HEK293 (cell line): ENCODE measurements around the gene CANX.

ENCODE experiments used
- CTCF ChIA-PET: fragments of 350-600 bp; formaldehyde crosslinking; extraction: SDS; loops from one replicate; lab custom pipeline; 2021; ENCODE audit warnings: antibody characterized with exemption; lab: Yijun Ruan, JAX
- POLR2A ChIA-PET: fragments of 300-600 bp; formaldehyde crosslinking; extraction: SDS; loops from one replicate; lab custom pipeline; 2020; ENCODE audit warnings: antibody characterized with exemption, inconsistent platforms; lab: Yijun Ruan, JAX
- H3K27ac ChIP-seq: fragments of 200-500 bp; sonication (Bioruptor generic); 2 replicates; pipeline ENCODE4 v1.5.1; 2014; ENCODE audit warnings: low read depth, low read length, control low read depth, inconsistent platforms; ENCODE audit errors: extremely low read depth
- H3K36me3 ChIP-seq, 2 experiments: fragments of 200-500 bp in 1 of 2; sonication (Bioruptor generic) in 1 of 2; 1 replicate in 1 of 2; 2 replicates in 1 of 2; pipeline ENCODE4 v1.5.1; 2014 to 2017; ENCODE audit warnings: inconsistent platforms in 2 of 2, low read length in 2 of 2; ENCODE audit not compliant: control insufficient read depth in 2 of 2, insufficient read depth in 1 of 2
- H3K4me1 ChIP-seq: fragments of 200-500 bp; sonication (Bioruptor generic); 2 replicates; pipeline ENCODE4 v1.5.1; 2014; ENCODE audit warnings: mild to moderate bottlenecking, low read length, inconsistent platforms; ENCODE audit not compliant: control insufficient read depth, insufficient read depth
- H3K4me3 ChIP-seq: 2 replicates; pipeline ENCODE4 v1.5.1; 2011; ENCODE audit warnings: low read depth, mild to moderate bottlenecking, control low read depth, low read length, moderate library complexity
- H3K9me3 ChIP-seq: fragments of 200-500 bp; sonication (Bioruptor generic); 2 replicates; pipeline ENCODE4 v1.5.1; 2014; ENCODE audit warnings: low read depth, low read length, inconsistent platforms; ENCODE audit not compliant: control insufficient read depth, insufficient read depth
- BCL11B ChIP-seq: fragments of 450-650 bp; formaldehyde crosslinking; IDR thresholded peaks from 2 replicates; pipeline ENCODE4 v1.5.1; 2016; ENCODE audit warnings: low read depth, missing biosample characterization, missing genetic modification characterization
- KLF7 ChIP-seq: fragments of 450-650 bp; formaldehyde crosslinking; IDR thresholded peaks from 2 replicates; pipeline ENCODE4 v1.5.1; 2016; ENCODE audit warnings: missing biosample characterization, missing genetic modification characterization, borderline replicate concordance
- REPIN1 ChIP-seq: fragments of 450-650 bp; formaldehyde crosslinking; IDR thresholded peaks from 2 replicates; pipeline ENCODE4 v1.5.1; 2017; ENCODE audit warnings: missing biosample characterization, missing genetic modification characterization, low read depth
- SP7 ChIP-seq: fragments of 450-650 bp; formaldehyde crosslinking; IDR thresholded peaks from 2 replicates; pipeline ENCODE4 v1.5.1; 2016; ENCODE audit warnings: missing biosample characterization, missing genetic modification characterization
- ZBTB1 ChIP-seq: fragments of 450-650 bp; formaldehyde crosslinking; IDR thresholded peaks from 2 replicates; pipeline ENCODE4 v1.5.1; 2016; ENCODE audit warnings: missing biosample characterization, missing genetic modification characterization
- ZBTB21 ChIP-seq: fragments of 450-650 bp; formaldehyde crosslinking; IDR thresholded peaks from 2 replicates; pipeline ENCODE4 v1.5.1; 2017; ENCODE audit warnings: missing biosample characterization, missing genetic modification characterization
- ZNF169 ChIP-seq: fragments of 450-650 bp; formaldehyde crosslinking; IDR thresholded peaks from 2 replicates; pipeline ENCODE4 v1.5.1; 2016; ENCODE audit warnings: missing biosample characterization, missing genetic modification characterization
- ZNF2 ChIP-seq: fragments of 450-650 bp; formaldehyde crosslinking; IDR thresholded peaks from 2 replicates; pipeline ENCODE4 v1.5.1; 2016; ENCODE audit warnings: missing biosample characterization, missing genetic modification characterization
- ZNF239 ChIP-seq: fragments of 450-650 bp; formaldehyde crosslinking; IDR thresholded peaks from 2 replicates; pipeline ENCODE4 v1.5.1; 2016; ENCODE audit warnings: missing biosample characterization, missing genetic modification characterization
- TF ChIP-seq, protein P1 (sequence below): fragments of 450-650 bp; formaldehyde crosslinking; IDR thresholded peaks from 2 replicates; pipeline ENCODE4 v1.5.1; 2016; ENCODE audit warnings: missing biosample characterization, missing genetic modification characterization, borderline replicate concordance
- TF ChIP-seq, protein P2 (sequence below): fragments of 450-650 bp; formaldehyde crosslinking; IDR thresholded peaks from 2 replicates; pipeline ENCODE4 v1.5.1; 2016; ENCODE audit warnings: missing biosample characterization, missing genetic modification characterization
- TF ChIP-seq, protein P3 (sequence below): fragments of 450-650 bp; formaldehyde crosslinking; conservative IDR thresholded peaks from 2 replicates; pipeline ENCODE4 v1.5.1; 2016; ENCODE audit warnings: low read depth, missing biosample characterization, missing genetic modification characterization
- TF ChIP-seq, protein P4 (sequence below): fragments of 450-650 bp; formaldehyde crosslinking; IDR thresholded peaks from 2 replicates; pipeline ENCODE4 v1.5.1; 2016; ENCODE audit warnings: missing biosample characterization, missing genetic modification characterization
- TF ChIP-seq, protein P5 (sequence below): fragments of 450-650 bp; formaldehyde crosslinking; IDR thresholded peaks from 2 replicates; pipeline ENCODE4 v1.5.1; 2016; ENCODE audit warnings: missing biosample characterization, missing genetic modification characterization, low read depth

CANX gene

DNA sequence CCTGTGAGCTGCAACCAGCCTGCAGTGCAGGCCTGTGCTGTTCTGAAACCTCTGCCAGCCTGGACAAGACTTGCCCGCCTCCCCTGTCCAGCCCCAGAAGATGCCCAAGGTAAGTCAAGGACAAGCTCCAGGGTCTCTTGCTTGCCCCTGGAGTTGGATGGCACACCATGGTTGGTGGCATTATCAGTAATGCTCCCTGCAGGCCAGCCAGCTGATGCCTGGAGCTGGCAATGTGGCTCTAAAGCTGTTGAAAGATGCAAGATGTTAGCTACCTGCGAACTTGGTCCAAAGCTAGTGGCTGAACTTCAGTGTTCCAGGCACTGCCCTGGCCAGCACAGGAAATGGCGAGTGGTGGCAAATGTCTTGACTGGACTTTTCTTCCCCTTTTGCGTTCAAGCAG is 81.1 kb downstream of the CANX start:
- Histone ChIP-seq H3K27ac (no peak overlapping the region), H3K4me1 (no peaks in the 10 kb centered on the region), H3K4me3 (no peak overlapping the region), H3K36me3 (peaks cover 4 to 56% of the 10 kb centered on the region in 2 experiments; a peak in 2 of 3 replicates), H3K9me3 (no peaks in the 10 kb centered on the region)
- ChIA-PET POLR2A (interaction anchor here (1.5 kb wide), 1 partner anchor 16 kb away, joined by 4 read pairs; no protein-coding TSS in a partner anchor), CTCF (interaction anchor here (0.8 to 0.9 kb wide), 2 partner anchors 16 to 24 kb away, joined by 3 read pairs; no protein-coding TSS in a partner anchor)
- TF ChIP-seq KLF7 (tag by site-specific recombination): no peak
- no peak for TF ChIP-seq REPIN1 (tag by site-specific recombination)
- no peak for TF ChIP-seq ZBTB1 (tag by site-specific recombination)
- TF ChIP-seq, protein P1, sequence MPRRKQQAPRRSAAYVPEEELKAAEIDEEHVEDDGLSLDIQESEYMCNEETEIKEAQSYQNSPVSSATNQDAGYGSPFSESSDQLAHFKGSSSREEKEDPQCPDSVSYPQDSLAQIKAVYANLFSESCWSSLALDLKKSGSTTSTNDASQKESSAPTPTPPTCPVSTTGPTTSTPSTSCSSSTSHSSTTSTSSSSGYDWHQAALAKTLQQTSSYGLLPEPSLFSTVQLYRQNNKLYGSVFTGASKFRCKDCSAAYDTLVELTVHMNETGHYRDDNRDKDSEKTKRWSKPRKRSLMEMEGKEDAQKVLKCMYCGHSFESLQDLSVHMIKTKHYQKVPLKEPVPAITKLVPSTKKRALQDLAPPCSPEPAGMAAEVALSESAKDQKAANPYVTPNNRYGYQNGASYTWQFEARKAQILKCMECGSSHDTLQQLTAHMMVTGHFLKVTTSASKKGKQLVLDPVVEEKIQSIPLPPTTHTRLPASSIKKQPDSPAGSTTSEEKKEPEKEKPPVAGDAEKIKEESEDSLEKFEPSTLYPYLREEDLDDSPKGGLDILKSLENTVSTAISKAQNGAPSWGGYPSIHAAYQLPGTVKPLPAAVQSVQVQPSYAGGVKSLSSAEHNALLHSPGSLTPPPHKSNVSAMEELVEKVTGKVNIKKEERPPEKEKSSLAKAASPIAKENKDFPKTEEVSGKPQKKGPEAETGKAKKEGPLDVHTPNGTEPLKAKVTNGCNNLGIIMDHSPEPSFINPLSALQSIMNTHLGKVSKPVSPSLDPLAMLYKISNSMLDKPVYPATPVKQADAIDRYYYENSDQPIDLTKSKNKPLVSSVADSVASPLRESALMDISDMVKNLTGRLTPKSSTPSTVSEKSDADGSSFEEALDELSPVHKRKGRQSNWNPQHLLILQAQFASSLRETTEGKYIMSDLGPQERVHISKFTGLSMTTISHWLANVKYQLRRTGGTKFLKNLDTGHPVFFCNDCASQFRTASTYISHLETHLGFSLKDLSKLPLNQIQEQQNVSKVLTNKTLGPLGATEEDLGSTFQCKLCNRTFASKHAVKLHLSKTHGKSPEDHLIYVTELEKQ: no peak
- TF ChIP-seq BCL11B: no peak
- TF ChIP-seq, protein P2, sequence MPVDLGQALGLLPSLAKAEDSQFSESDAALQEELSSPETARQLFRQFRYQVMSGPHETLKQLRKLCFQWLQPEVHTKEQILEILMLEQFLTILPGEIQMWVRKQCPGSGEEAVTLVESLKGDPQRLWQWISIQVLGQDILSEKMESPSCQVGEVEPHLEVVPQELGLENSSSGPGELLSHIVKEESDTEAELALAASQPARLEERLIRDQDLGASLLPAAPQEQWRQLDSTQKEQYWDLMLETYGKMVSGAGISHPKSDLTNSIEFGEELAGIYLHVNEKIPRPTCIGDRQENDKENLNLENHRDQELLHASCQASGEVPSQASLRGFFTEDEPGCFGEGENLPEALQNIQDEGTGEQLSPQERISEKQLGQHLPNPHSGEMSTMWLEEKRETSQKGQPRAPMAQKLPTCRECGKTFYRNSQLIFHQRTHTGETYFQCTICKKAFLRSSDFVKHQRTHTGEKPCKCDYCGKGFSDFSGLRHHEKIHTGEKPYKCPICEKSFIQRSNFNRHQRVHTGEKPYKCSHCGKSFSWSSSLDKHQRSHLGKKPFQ (tag by site-specific recombination): no peak
- TF ChIP-seq, protein P3, sequence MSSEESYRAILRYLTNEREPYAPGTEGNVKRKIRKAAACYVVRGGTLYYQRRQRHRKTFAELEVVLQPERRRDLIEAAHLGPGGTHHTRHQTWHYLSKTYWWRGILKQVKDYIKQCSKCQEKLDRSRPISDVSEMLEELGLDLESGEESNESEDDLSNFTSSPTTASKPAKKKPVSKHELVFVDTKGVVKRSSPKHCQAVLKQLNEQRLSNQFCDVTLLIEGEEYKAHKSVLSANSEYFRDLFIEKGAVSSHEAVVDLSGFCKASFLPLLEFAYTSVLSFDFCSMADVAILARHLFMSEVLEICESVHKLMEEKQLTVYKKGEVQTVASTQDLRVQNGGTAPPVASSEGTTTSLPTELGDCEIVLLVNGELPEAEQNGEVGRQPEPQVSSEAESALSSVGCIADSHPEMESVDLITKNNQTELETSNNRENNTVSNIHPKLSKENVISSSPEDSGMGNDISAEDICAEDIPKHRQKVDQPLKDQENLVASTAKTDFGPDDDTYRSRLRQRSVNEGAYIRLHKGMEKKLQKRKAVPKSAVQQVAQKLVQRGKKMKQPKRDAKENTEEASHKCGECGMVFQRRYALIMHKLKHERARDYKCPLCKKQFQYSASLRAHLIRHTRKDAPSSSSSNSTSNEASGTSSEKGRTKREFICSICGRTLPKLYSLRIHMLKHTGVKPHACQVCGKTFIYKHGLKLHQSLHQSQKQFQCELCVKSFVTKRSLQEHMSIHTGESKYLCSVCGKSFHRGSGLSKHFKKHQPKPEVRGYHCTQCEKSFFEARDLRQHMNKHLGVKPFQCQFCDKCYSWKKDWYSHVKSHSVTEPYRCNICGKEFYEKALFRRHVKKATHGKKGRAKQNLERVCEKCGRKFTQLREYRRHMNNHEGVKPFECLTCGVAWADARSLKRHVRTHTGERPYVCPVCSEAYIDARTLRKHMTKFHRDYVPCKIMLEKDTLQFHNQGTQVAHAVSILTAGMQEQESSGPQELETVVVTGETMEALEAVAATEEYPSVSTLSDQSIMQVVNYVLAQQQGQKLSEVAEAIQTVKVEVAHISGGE: no peak
- TF ChIP-seq SP7 (tag by site-specific recombination): no peak
- TF ChIP-seq, protein P4, sequence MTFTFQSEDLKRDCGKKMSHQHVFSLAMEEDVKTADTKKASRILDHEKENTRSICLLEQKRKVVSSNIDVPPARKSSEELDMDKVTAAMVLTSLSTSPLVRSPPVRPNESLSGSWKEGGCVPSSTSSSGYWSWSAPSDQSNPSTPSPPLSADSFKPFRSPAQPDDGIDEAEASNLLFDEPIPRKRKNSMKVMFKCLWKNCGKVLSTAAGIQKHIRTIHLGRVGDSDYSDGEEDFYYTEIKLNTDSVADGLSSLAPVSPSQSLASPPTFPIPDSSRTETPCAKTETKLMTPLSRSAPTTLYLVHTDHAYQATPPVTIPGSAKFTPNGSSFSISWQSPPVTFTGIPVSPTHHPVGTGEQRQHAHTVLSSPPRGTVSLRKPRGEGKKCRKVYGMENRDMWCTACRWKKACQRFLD: no peak
- TF ChIP-seq, protein P5, sequence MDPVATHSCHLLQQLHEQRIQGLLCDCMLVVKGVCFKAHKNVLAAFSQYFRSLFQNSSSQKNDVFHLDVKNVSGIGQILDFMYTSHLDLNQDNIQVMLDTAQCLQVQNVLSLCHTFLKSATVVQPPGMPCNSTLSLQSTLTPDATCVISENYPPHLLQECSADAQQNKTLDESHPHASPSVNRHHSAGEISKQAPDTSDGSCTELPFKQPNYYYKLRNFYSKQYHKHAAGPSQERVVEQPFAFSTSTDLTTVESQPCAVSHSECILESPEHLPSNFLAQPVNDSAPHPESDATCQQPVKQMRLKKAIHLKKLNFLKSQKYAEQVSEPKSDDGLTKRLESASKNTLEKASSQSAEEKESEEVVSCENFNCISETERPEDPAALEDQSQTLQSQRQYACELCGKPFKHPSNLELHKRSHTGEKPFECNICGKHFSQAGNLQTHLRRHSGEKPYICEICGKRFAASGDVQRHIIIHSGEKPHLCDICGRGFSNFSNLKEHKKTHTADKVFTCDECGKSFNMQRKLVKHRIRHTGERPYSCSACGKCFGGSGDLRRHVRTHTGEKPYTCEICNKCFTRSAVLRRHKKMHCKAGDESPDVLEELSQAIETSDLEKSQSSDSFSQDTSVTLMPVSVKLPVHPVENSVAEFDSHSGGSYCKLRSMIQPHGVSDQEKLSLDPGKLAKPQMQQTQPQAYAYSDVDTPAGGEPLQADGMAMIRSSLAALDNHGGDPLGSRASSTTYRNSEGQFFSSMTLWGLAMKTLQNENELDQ (tag by site-specific recombination): no peak
- no peak for TF ChIP-seq ZBTB21
- TF ChIP-seq ZNF2: no peak
- TF ChIP-seq ZNF169 (tag by site-specific recombination): no peak
- TF ChIP-seq ZNF239 (tag by site-specific recombination): no peak
